WERI-Rb-1 (cell line): ENCODE measurements around the gene DEFB126.

ENCODE experiments used
- DNase-seq: peaks from one replicate; pipeline ENCODE4 v3.0.0-alpha.2; 2020
- H3K27ac ChIP-seq: fragments of 250-450 bp; sonication (Bioruptor Pico); 2 replicates; pipeline ENCODE4 v1.5.1; 2020; ENCODE audit warnings: mild to moderate bottlenecking, moderate library complexity
- H3K27me3 ChIP-seq: fragments of 250-450 bp; sonication (Bioruptor Pico); 2 replicates; pipeline ENCODE4 v1.5.1; 2021; ENCODE audit warnings: mild to moderate bottlenecking, low read depth, moderate library complexity; ENCODE audit not compliant: insufficient read depth, severe bottlenecking
- H3K36me3 ChIP-seq: fragments of 250-450 bp; sonication (Bioruptor Pico); 2 replicates; pipeline ENCODE4 v1.5.1; 2020; ENCODE audit warnings: mild to moderate bottlenecking, moderate library complexity
- H3K4me3 ChIP-seq: 2 replicates; pipeline ENCODE4 v1.5.1; 2011; ENCODE audit warnings: low read depth, mild to moderate bottlenecking, control low read depth, low read length
- H3K9me3 ChIP-seq: fragments of 250-450 bp; sonication (Bioruptor Pico); 2 replicates; pipeline ENCODE4 v1.5.1; 2021; ENCODE audit warnings: mild to moderate bottlenecking, moderate library complexity; ENCODE audit not compliant: severe bottlenecking
- CTCF ChIP-seq: IDR thresholded peaks from 2 replicates; pipeline ENCODE4 v1.5.1; 2011; ENCODE audit warnings: low read depth, mild to moderate bottlenecking, control low read depth, inconsistent platforms, low read length

DEFB126 gene

GRCh38 chr20:157154-157553, 14.8 kb downstream of the DEFB126 start, which contains the start of gene DEFB127:
Gene DEFB127 (plus strand): TSS chr20:157454. CDS start chr20:157545, 91 bp downstream.
- Histone ChIP-seq H3K27me3 (peaks cover 9% of the 10 kb centered on the region), H3K9me3 (no peaks in the 10 kb centered on the region), H3K36me3 (no peaks in the 10 kb centered on the region), H3K27ac (no peak within 1 kb of the TSS), H3K4me3 (no peak within 1 kb of the TSS)
- no peak for DNase-seq
- no peak for TF ChIP-seq CTCF

DNA sequence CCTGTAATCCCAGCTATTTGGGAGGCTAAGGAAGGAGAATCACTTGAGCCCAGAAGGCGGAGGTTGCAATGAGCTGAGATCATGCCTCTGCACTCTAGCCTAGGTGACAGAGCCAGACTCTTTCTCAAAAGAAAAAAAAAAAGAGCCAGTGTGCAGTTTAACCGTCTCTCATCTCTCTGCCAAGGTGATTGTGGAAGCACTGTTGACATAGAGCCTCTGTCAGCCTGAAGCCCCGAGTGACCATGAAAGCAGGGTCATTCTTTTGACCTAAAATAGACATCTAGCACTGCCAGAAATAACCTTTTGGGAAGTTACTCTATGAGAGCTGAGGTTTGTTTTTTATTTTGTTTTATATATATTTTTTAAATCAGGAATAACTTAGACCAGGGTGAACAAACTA, 22.2 kb downstream of the DEFB126 start:
- TF ChIP-seq CTCF = no peak
- Histone ChIP-seq H3K27ac (no peak overlapping the region), H3K4me3 (no peak overlapping the region), H3K36me3 (no peaks in the 10 kb centered on the region), H3K27me3 (peaks cover 14% of the 10 kb centered on the region), H3K9me3 (no peaks in the 10 kb centered on the region)
- no peak for DNase-seq

GRCh38 chr20:168876-169275, 26.5 kb downstream of the DEFB126 start:
- H3K36me3 ChIP-seq = no peaks in the 10 kb centered on the region
- H3K27me3 ChIP-seq = peaks cover 9% of the 10 kb centered on the region
- no peak for DNase-seq
- no peak for TF ChIP-seq CTCF
- H3K9me3 ChIP-seq = no peaks in the 10 kb centered on the region
- no peak overlapping the region for H3K27ac ChIP-seq
- no peak overlapping the region for H3K4me3 ChIP-seq

GRCh38 chr20:184288-184687, 41.9 kb downstream of the DEFB126 start:
- no peak for TF ChIP-seq CTCF
- Histone ChIP-seq H3K36me3 (no peaks in the 10 kb centered on the region), H3K4me3 (no peak overlapping the region), H3K27me3 (peaks cover 21% of the 10 kb centered on the region), H3K27ac (no peak overlapping the region), H3K9me3 (peaks cover 9% of the 10 kb centered on the region)
- DNase-seq = no peak

DNA sequence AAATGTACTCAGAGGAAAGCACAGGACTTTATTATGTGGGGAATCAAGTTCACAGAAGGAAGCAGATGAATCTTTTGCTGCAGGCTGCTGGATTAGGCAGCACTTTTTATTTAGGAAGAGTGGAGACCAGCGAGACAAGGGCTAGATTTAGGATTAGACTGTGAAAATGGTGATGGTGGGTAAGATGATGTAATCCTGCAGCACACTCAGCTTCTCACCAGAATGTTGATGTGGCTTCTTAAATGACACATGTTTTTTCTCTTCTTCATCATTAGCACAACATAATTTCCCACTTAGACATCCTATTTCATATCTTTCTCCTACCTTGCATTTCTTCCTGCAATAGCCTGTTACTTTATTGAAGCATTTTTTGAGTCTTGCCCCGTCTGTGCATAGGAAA, 45.3 kb downstream of the DEFB126 start:
- TF ChIP-seq CTCF = no peak
- H3K9me3 ChIP-seq = peaks cover 19% of the 10 kb centered on the region
- no peak overlapping the region for H3K4me3 ChIP-seq
- H3K36me3 ChIP-seq = no peaks in the 10 kb centered on the region
- H3K27me3 ChIP-seq = peaks cover 21% of the 10 kb centered on the region
- no peak overlapping the region for H3K27ac ChIP-seq
- no peak for DNase-seq

- no peaks in the 10 kb centered on the region for H3K36me3 ChIP-seq
- peaks cover 10% of the 10 kb centered on the region for H3K9me3 ChIP-seq
- DNase-seq = no peak
- TF ChIP-seq CTCF = no peak
- H3K4me3 ChIP-seq = no peak within 1 kb of the TSS
- H3K27me3 ChIP-seq = peaks cover 15% of the 10 kb centered on the region
- H3K27ac ChIP-seq = no peak within 1 kb of the TSS
These were observed 47.2 kb downstream of the DEFB126 start, which contains the start of gene DEFB128 for GRCh38 chr20:189611-190010. Gene DEFB128 (minus strand): TSS chr20:189711. CDS start chr20:189623, 88 bp downstream.
